Esophagus squamous epithelium (tissue), 5 donors: ENCODE measurements around the gene TAF3. TPM values are rescaled to one million over a fixed set of nuclear protein-coding genes. Genes with fewer than 3 reads are reported as not detected.

ENCODE experiments used
- DNase-seq: peaks from one replicate; lab custom pipeline; 2025; lab: John Stamatoyannopoulos, UW
- H3K27ac ChIP-seq, 4 donors: fragments of 200-600 bp; sonication (generic); one replicate each; pipeline ENCODE4 v1.5.1; 2016 to 2019; ENCODE audit warnings: mild to moderate bottlenecking in 1 of 4
- H3K27me3 ChIP-seq, 4 donors: fragments of 200-600 bp; sonication (generic); 1 replicate in 3 of 4; 2 replicates in 1 of 4; pipeline versions ENCODE4 v1.5.1 to v1.6.0; 2017 to 2021; ENCODE audit warnings: antibody characterized with exemption in 1 of 4
- H3K36me3 ChIP-seq, 3 donors: fragments of 200-600 bp; sonication (generic); one replicate each; pipeline ENCODE4 v1.5.1; 2016 to 2019
- H3K4me1 ChIP-seq, 3 donors: fragments of 200-600 bp; sonication (generic); one replicate each; pipeline ENCODE4 v1.5.1; 2017 to 2019
- H3K4me3 ChIP-seq, 4 donors: fragments of 200-600 bp; sonication (generic); 1 replicate in 3 of 4; 2 replicates in 1 of 4; pipeline ENCODE4 v1.5.1; 2016 to 2019; ENCODE audit warnings: mild to moderate bottlenecking in 2 of 4, moderate library complexity in 1 of 4
- H3K9me3 ChIP-seq, 3 donors: fragments of 200-600 bp; sonication (generic); one replicate each; pipeline ENCODE4 v1.5.1; 2016 to 2019
- POLR2A ChIP-seq, 4 donors: fragments of 450-650 bp; IDR thresholded peaks; one replicate each; pipeline ENCODE4 v1.6.1; 2017; ENCODE audit warnings: antibody characterized with exemption in 4 of 4, mild to moderate bottlenecking in 4 of 4, moderate library complexity in 3 of 4
- WGBS, 2 donors: methylation state at CpG; one replicate each; pipeline ENCODE4 v1.1.5; 2018; 5-methylcytosine and 5-hydroxymethylcytosine counted together
- intact Hi-C: fragments of 100-400 bp; cut with DNase I; formaldehyde crosslinking; loops from one replicate; pipeline ENCODE4 v1.15.0; 2022
- total RNA-seq, 4 donors: library from RNA; depleted of rRNA; stranded (reverse); fragments of >200 nt; gene quantifications; one replicate each; pipeline ENCODE4 v1.1.0, GENCODE V29; 2016
- TF ChIP-seq, protein P1 (sequence below), 6 experiments: fragments of 450-650 bp in 4 of 6; fragments of 200-600 bp in 2 of 6; sonication (generic) in 2 of 6; IDR thresholded peaks; one replicate each; pipeline ENCODE4 v1.5.1; 2016 to 2019; ENCODE audit warnings: antibody characterized with exemption in 6 of 6, mild to moderate bottlenecking in 4 of 6, moderate library complexity in 4 of 6
- donor health status: DM: yes; HTN: yes; CAD: no.

Gene TAF3
- total RNA-seq, 4 donors from 2014 or later: 2.6 to 5.1 (median 3.6) TPM

GRCh38 chr10:7792541-7792940 lies 25.8 kb upstream of the TAF3 start:
- intact Hi-C loops: no loop called here

DNA sequence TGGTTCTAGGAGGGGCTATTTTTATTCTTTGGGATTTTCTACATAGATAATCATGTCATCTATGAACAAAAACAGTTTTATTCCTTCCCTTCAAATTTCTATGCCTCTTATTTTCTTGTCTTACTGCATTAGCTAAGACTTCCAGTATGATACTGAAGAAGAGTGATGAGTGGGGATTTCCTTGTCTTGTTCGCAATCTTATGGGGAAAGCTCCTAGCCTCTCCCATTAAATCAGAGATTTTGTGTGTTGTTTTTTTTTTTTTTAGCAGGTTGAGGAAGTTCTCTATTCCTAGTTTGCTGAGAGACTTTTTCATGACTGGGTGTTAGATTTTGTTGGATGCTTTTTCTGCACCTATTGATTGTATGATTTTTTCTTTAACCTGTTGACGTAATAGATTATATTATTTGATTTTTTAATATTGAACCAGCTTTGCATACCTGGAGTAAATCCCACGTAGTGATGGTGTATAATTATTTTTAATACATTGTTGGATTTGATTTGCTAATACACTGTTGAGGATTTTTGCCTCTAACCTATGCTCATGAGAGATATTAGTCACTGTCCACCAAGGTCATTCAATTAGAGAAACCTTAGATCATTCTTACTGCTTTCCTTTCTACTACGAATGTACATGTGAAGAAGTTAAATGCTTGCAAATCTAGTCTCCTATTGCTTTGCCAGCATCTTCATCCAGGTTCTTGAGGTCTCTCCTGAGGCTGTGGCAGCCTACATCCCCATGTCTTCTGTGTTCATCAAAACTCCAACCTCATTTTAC lies 23.9 kb upstream of the TAF3 start:
- Histone ChIP-seq H3K9me3 (no peaks in the 10 kb centered on the region), H3K4me3 (no peak overlapping the region), H3K27me3 (no peaks in the 10 kb centered on the region), H3K27ac (no peak overlapping the region), H3K36me3 (peaks cover under 1 to 57% (median 20%) of the 10 kb centered on the region in 3 donors), H3K4me1 (peaks cover 2 to 65% (median 5%) of the 10 kb centered on the region in 3 donors)
- WGBS, 2 donors: 75 to 77% methylated on average over 4 of the region's 4 CpGs
- DNase-seq: no peak
- TF ChIP-seq, protein P1, sequence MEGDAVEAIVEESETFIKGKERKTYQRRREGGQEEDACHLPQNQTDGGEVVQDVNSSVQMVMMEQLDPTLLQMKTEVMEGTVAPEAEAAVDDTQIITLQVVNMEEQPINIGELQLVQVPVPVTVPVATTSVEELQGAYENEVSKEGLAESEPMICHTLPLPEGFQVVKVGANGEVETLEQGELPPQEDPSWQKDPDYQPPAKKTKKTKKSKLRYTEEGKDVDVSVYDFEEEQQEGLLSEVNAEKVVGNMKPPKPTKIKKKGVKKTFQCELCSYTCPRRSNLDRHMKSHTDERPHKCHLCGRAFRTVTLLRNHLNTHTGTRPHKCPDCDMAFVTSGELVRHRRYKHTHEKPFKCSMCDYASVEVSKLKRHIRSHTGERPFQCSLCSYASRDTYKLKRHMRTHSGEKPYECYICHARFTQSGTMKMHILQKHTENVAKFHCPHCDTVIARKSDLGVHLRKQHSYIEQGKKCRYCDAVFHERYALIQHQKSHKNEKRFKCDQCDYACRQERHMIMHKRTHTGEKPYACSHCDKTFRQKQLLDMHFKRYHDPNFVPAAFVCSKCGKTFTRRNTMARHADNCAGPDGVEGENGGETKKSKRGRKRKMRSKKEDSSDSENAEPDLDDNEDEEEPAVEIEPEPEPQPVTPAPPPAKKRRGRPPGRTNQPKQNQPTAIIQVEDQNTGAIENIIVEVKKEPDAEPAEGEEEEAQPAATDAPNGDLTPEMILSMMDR (IDR thresholded peaks at IDR 0.05): no peak
- TF ChIP-seq POLR2A (IDR thresholded peaks at IDR 0.05): no peak
- intact Hi-C loops: no loop called here

More at GRCh38 chr10:7792541-7792940, 25.8 kb upstream of the TAF3 start:
- no peaks in the 10 kb centered on the region for H3K27me3 ChIP-seq
- no peaks in the 10 kb centered on the region for H3K9me3 ChIP-seq
- H3K4me3 ChIP-seq: no peak overlapping the region
- TF ChIP-seq POLR2A (IDR thresholded peaks at IDR 0.05): no peak
- TF ChIP-seq, protein P1 (IDR thresholded peaks at IDR 0.05): no peak
- H3K36me3 ChIP-seq: peaks cover 0 to 38% (median 2%) of the 10 kb centered on the region in 3 donors
- no peak for DNase-seq
- H3K4me1 ChIP-seq: peaks cover 9 to 75% (median 12%) of the 10 kb centered on the region in 3 donors
- no peak overlapping the region for H3K27ac ChIP-seq
- 61 to 89% methylated on average over 1 of the region's 1 CpG for WGBS, 2 donors

DNA sequence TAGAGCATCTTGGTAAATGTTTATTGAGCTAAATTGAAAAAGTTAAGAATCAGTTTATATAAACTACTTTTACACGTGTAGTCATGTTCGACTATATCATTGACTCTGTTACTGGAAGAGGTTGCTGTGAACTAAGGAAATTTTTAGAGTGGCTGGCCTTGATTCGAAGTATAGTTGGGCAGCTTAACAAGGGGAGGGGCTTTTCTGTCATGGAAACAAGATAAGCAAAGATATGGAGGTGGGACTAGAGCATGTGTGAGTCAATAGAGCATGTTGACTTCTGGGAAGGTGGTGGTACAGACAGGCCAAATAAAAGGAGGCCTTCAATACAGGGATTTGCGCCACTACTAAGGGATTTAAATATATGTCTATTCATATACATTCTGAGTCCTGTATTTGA lies 22.7 kb upstream of the TAF3 start:
- Histone ChIP-seq H3K27me3 (no peaks in the 10 kb centered on the region), H3K4me3 (no peak overlapping the region), H3K9me3 (no peaks in the 10 kb centered on the region), H3K4me1 (peaks cover 0 to 53% (median 0%) of the 10 kb centered on the region in 3 donors), H3K36me3 (peaks cover 8 to 67% (median 27%) of the 10 kb centered on the region in 3 donors), H3K27ac (no peak overlapping the region)
- intact Hi-C loops: no loop called here
- 73 to 76% methylated on average over 4 of the region's 4 CpGs for WGBS, 2 donors
- no peak for TF ChIP-seq POLR2A (IDR thresholded peaks at IDR 0.05)
- TF ChIP-seq, protein P1 (IDR thresholded peaks at IDR 0.05): no peak
- DNase-seq: no peak

DNA sequence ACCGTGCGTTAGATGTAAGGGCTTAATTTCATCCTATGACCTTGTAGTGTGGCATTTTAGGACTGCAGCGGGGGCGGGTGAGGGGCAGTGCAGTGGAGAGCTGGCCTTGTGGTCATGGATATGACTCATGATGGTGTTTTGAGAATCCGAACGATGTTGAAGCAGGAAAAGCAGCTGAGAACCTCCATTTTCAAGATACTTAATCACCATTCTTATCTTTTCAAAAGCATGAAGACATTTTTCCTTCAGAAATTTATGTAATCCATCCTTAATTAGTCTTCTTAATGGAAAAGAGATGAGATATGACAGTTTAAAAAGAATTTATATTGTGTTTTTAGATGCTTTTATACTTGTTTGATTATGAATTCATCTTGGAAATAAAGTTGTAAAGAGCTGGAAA lies 20.7 kb upstream of the TAF3 start:
- intact Hi-C loops: no loop called here
- no peak overlapping the region for H3K4me3 ChIP-seq
- peaks cover 0 to 33% (median 0%) of the 10 kb centered on the region in 3 donors for H3K4me1 ChIP-seq
- no peak for DNase-seq
- H3K27ac ChIP-seq: no peak overlapping the region
- no peaks in the 10 kb centered on the region for H3K27me3 ChIP-seq
- peaks cover 8 to 70% (median 44%) of the 10 kb centered on the region in 3 donors for H3K36me3 ChIP-seq
- WGBS, 2 donors: 65 to 73% methylated on average over 6 of the region's 6 CpGs
- H3K9me3 ChIP-seq: no peaks in the 10 kb centered on the region
- TF ChIP-seq, protein P1 (IDR thresholded peaks at IDR 0.05): no peak
- no peak for TF ChIP-seq POLR2A (IDR thresholded peaks at IDR 0.05)

DNA sequence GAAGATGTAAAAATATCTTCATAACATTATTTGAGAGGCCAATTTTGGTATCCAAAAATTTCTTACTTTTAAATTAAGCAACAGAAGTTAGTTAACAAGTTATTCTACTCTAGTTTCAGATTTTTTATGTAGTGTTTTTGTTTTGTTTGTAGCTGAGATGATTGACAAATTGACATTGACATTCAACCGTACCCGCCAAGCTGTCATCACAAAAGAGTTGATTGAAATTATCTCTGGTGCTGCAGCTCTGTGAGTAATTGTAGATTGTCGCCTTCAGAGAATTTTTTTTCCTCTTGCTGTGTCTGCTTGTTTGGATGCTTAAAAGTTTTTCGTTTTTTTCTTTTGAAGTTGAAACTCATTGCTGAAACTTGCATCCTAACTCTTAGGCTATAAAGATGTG lies 15.7 kb upstream of the TAF3 start:
- H3K4me1 ChIP-seq: no peaks in the 10 kb centered on the region
- H3K9me3 ChIP-seq: no peaks in the 10 kb centered on the region
- H3K27me3 ChIP-seq: no peaks in the 10 kb centered on the region
- TF ChIP-seq, protein P1 (IDR thresholded peaks at IDR 0.05): no peak
- TF ChIP-seq POLR2A (IDR thresholded peaks at IDR 0.05): no peak
- DNase-seq: no peak
- no peak overlapping the region for H3K27ac ChIP-seq
- intact Hi-C loops: no loop called here
- 85 to 93% methylated on average over 4 of the region's 4 CpGs for WGBS, 2 donors
- no peak overlapping the region for H3K4me3 ChIP-seq
- peaks cover 8 to 100% (median 62%) of the 10 kb centered on the region in 3 donors for H3K36me3 ChIP-seq
